ENCODE measurements around the gene CXCL1. TPM values are rescaled to one million over a fixed set of nuclear protein-coding genes. Genes with fewer than 3 reads are reported as not detected.

The CXCL1 gene
- total and polyA plus RNA-seq, 4 donors = 1.6 to 4.6 (median 2.4) TPM; not detected in 1

DNA sequence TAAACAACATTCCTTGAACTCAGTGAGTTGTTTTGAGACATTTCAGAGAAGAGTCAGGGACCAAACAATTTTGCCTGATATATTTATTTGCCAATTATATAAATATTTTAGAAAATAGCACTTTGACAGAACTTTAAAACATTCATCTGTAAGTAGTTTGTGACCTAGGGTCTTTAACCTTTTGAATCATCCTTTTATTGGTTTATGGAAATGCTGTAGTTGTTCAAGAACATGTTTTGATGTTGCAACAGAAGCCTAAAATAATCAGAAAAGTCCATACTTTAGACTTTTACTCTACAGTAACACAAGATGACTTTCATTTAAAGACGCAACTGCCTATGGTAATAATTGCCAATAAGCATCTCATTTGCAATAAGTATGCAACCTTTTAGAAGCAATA is 43.0 kb downstream of the CXCL1 start:
- intact Hi-C loops (cut with DNase I) = no loop called here
- ATAC-seq (ENCODE audit: low FRiP score) (no peak), DNase-seq (no peak)
- no peaks in the 10 kb centered on the region for H3K36me3 ChIP-seq (ENCODE audit: control insufficient read depth in 1 of 2, insufficient read depth in 2 of 2, low read length in 1 of 2)
- no peak overlapping the region for H3K27ac ChIP-seq (ENCODE audit: low read depth in 1 of 2, low read length in 2 of 2)
- H3K9me3 ChIP-seq (ENCODE audit: control insufficient read depth, low read length) = no peaks in the 10 kb centered on the region
- no peaks in the 10 kb centered on the region for H3K27me3 ChIP-seq (ENCODE audit: control insufficient read depth in 1 of 2, insufficient read depth in 2 of 2, low read length in 1 of 2)
- 0 to 63% methylated on average over 1 of the region's 1 CpG for WGBS, 2 donors
- H3K4me1 ChIP-seq (ENCODE audit: control insufficient read depth in 1 of 2, insufficient read depth in 2 of 2, low read length in 2 of 2) = no peaks in the 10 kb centered on the region
- no peak overlapping the region for H3K4me3 ChIP-seq (ENCODE audit: low read length in 2 of 2)

DNA sequence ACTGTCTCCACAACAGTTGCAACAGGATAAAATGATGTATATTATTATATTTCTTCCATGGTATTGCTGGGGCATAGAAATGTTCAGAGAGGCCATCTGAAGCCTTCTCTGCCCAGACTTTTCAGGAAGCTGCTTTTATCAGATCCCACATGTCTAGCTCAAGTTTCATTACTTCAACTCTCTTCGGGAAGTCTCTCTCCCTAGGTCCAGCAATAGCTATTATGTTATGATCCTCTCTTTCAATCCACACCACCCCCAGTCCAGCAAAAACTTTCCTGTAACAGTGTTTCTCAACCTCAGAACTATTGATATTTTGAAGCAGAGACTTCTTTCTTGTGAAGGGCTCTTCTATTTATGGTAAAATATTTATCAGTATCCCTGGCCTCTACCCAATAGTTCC is 44.9 kb downstream of the CXCL1 start:
- no peak overlapping the region for H3K27ac ChIP-seq (ENCODE audit: low read depth in 1 of 2, low read length in 2 of 2)
- no peak overlapping the region for H3K4me3 ChIP-seq (ENCODE audit: low read length in 2 of 2)
- H3K9me3 ChIP-seq (ENCODE audit: control insufficient read depth, low read length) = no peaks in the 10 kb centered on the region
- H3K27me3 ChIP-seq (ENCODE audit: control insufficient read depth in 1 of 2, insufficient read depth in 2 of 2, low read length in 1 of 2) = no peaks in the 10 kb centered on the region
- ATAC-seq (ENCODE audit: low FRiP score) = no peak
- DNase-seq = no peak
- no peaks in the 10 kb centered on the region for H3K4me1 ChIP-seq (ENCODE audit: control insufficient read depth in 1 of 2, insufficient read depth in 2 of 2, low read length in 2 of 2)
- no peaks in the 10 kb centered on the region for H3K36me3 ChIP-seq (ENCODE audit: control insufficient read depth in 1 of 2, insufficient read depth in 2 of 2, low read length in 1 of 2)
- intact Hi-C loops (cut with DNase I) = no loop called here
- 45 to 48% methylated on average over 1 of the region's 1 CpG for WGBS, 2 donors

DNA sequence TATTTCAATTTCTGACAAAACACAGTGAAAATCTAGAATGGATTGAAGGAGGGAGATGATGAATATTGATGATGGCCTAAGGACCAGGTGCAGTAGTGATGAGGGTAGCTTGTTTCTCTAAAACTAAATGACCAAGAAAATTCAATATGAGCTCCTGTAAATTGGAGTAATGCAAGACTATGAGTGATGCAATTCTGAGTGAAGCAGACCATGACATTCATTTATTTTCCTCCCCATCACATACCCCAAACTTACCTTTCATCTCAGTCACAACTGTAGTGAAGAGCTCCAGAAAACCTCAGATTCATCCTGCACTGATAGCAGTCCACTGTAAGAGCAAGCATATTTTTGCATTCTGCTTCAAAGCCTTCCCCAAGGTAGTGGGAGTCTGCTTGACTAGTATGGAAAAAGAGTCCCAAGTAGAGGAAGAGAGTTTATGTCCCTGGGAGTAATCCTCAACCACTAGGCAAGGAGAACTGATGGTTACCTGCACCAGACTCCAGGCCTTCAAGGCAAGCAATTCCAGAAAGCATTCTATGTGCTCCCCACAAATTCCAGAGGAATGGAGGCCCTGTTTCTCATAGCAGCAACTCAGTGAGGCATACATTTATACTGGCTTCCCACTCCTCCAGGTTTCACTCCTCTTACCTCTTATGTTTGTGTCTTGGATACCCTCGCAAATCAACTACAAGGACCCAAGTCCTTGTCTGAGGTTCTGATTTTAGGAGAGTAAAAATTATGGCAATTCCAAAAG is 47.2 kb downstream of the CXCL1 start:
- 97 to 99% methylated on average over 1 of the region's 1 CpG for WGBS, 2 donors
- no peaks in the 10 kb centered on the region for H3K36me3 ChIP-seq (ENCODE audit: control insufficient read depth in 1 of 2, insufficient read depth in 2 of 2, low read length in 1 of 2)
- no peaks in the 10 kb centered on the region for H3K27me3 ChIP-seq (ENCODE audit: control insufficient read depth in 1 of 2, insufficient read depth in 2 of 2, low read length in 1 of 2)
- H3K4me1 ChIP-seq (ENCODE audit: control insufficient read depth in 1 of 2, insufficient read depth in 2 of 2, low read length in 2 of 2) = no peaks in the 10 kb centered on the region
- ATAC-seq (ENCODE audit: low FRiP score) = no peak
- intact Hi-C loops (cut with DNase I) = no loop called here
- H3K4me3 ChIP-seq (ENCODE audit: low read length in 2 of 2) = no peak overlapping the region
- DNase-seq = no peak
- H3K9me3 ChIP-seq (ENCODE audit: control insufficient read depth, low read length) = no peaks in the 10 kb centered on the region
- H3K27ac ChIP-seq (ENCODE audit: low read depth in 1 of 2, low read length in 2 of 2) = no peak overlapping the region

DNA sequence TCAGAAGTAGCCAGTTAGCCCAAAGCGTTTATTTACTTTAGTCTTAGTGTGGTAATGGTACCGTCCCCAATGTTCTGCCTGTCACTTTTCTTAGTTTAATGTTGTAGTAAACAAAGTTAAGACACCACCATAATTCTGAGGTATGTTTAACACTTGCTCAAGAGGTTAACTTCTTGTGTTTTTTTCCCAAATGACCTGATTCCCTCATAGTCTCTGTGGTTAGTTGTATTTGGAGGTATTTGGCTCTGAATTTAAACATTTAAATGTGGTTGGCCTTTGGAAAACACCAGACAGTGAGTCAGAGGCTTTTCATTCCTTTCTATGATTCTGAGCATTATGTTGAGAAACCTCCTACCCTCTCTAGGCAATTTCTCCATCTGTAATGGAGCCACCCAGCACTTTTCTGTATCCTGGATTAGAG is 47.9 kb downstream of the CXCL1 start:
- DNase-seq = no peak
- ATAC-seq (ENCODE audit: low FRiP score) = no peak
- intact Hi-C loops (cut with DNase I) = no loop called here
- Histone ChIP-seq H3K27me3 (ENCODE audit: control insufficient read depth in 1 of 2, insufficient read depth in 2 of 2, low read length in 1 of 2) (no peaks in the 10 kb centered on the region), H3K4me1 (ENCODE audit: control insufficient read depth in 1 of 2, insufficient read depth in 2 of 2, low read length in 2 of 2) (no peaks in the 10 kb centered on the region), H3K9me3 (ENCODE audit: control insufficient read depth, low read length) (no peaks in the 10 kb centered on the region), H3K27ac (ENCODE audit: low read depth in 1 of 2, low read length in 2 of 2) (no peak overlapping the region), H3K36me3 (ENCODE audit: control insufficient read depth in 1 of 2, insufficient read depth in 2 of 2, low read length in 1 of 2) (no peaks in the 10 kb centered on the region), H3K4me3 (ENCODE audit: low read length in 2 of 2) (no peak overlapping the region)
- 61 to 74% methylated on average over 2 of the region's 2 CpGs for WGBS, 2 donors

DNA sequence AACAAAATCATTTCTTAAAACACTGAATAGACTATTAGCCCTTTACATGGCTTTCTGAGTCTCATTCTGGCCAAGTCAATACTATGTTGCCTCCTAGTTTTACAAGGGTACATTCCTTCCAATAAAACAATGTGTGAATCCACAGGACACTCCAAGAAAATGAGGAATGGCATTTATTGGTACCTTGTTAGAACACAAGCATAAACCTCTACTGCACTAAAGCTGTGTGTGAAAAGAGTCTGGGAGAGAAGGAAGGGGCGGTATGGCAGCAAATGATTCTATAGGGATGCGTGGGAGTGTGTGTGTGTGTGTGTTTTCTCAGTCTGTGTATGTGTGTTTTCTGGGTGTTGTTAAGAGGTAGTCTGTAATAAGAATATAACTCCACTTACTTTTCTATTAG is 48.9 kb downstream of the CXCL1 start:
- Histone ChIP-seq H3K27ac (ENCODE audit: low read depth in 1 of 2, low read length in 2 of 2) (no peak overlapping the region), H3K9me3 (ENCODE audit: control insufficient read depth, low read length) (no peaks in the 10 kb centered on the region), H3K4me3 (ENCODE audit: low read length in 2 of 2) (no peak overlapping the region), H3K36me3 (ENCODE audit: control insufficient read depth in 1 of 2, insufficient read depth in 2 of 2, low read length in 1 of 2) (no peaks in the 10 kb centered on the region), H3K4me1 (ENCODE audit: control insufficient read depth in 1 of 2, insufficient read depth in 2 of 2, low read length in 2 of 2) (no peaks in the 10 kb centered on the region), H3K27me3 (ENCODE audit: control insufficient read depth in 1 of 2, insufficient read depth in 2 of 2, low read length in 1 of 2) (no peaks in the 10 kb centered on the region)
- intact Hi-C loops (cut with DNase I) = no loop called here
- WGBS, 2 donors = 72 to 85% methylated on average over 2 of the region's 2 CpGs
- DNase-seq = no peak
- ATAC-seq (ENCODE audit: low FRiP score) = no peak

DNA sequence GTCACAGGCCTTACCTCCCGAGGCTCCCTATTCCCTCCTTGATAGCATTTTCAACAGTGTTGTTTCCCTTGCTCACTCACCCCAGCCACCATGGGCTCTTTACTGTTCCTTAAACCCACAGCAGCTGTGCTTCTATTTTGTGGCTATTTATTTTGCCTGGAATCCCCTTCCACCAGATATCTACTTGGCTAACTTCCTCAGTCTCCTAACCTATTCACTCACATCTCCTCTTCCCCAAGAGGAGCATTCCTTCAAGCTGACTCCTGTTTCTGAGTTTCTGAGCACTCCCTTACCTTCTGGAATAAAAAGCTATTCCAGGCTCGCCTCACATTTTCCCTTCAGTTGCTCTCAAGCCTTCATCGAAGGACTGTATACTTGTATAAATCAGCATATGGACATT is 50.5 kb downstream of the CXCL1 start:
- Histone ChIP-seq H3K27me3 (ENCODE audit: control insufficient read depth in 1 of 2, insufficient read depth in 2 of 2, low read length in 1 of 2) (no peaks in the 10 kb centered on the region), H3K4me3 (ENCODE audit: low read length in 2 of 2) (no peak overlapping the region), H3K9me3 (ENCODE audit: control insufficient read depth, low read length) (no peaks in the 10 kb centered on the region), H3K4me1 (ENCODE audit: control insufficient read depth in 1 of 2, insufficient read depth in 2 of 2, low read length in 2 of 2) (no peaks in the 10 kb centered on the region), H3K36me3 (ENCODE audit: control insufficient read depth in 1 of 2, insufficient read depth in 2 of 2, low read length in 1 of 2) (no peaks in the 10 kb centered on the region), H3K27ac (ENCODE audit: low read depth in 1 of 2, low read length in 2 of 2) (no peak overlapping the region)
- intact Hi-C loops (cut with DNase I) = loop anchor here (5.0 to 10.0 kb wide), 3 partner anchors 215 to 257 kb away; no protein-coding TSS in a partner anchor
- no peak for DNase-seq
- ATAC-seq (ENCODE audit: low FRiP score) = no peak
- WGBS, 2 donors = 87 to 88% methylated on average over 3 of the region's 3 CpGs

Other genes starting within 250 kb of the CXCL1 start
- not detected for gene RASSF6, start 249.0 kb upstream of the CXCL1 start, total RNA-seq
- 1 to 10 TPM in 1 of 2 donors, not detected in 1; 3.0 TPM for gene RASSF6, start 249.0 kb upstream of the CXCL1 start, polyA plus RNA-seq
- 10 to 100 TPM in 1 of 2 donors, 1 to 10 TPM in 1; 7.8 to 12.1 TPM for gene CXCL8, start 128.8 kb upstream of the CXCL1 start, total RNA-seq
- 10 to 100 TPM in 1 of 2 donors, 1 to 10 TPM in 1; 1.3 to 17.9 TPM for gene CXCL8, start 128.8 kb upstream of the CXCL1 start, polyA plus RNA-seq
- under 1 TPM in 1 of 2 donors, not detected in 1; 0.57 TPM for gene CXCL6, start 32.7 kb upstream of the CXCL1 start, total RNA-seq
- gene CXCL6, start 32.7 kb upstream of the CXCL1 start, polyA plus RNA-seq = not detected
- under 1 TPM in 1 of 2 donors, not detected in 1; 0.88 TPM for gene PF4V1, start 16.1 kb upstream of the CXCL1 start, total RNA-seq
- not detected for gene PF4V1, start 16.1 kb upstream of the CXCL1 start, polyA plus RNA-seq
- 1 to 10 TPM in 1 of 2 donors, not detected in 1; 3.3 TPM for gene PF4, start 112.6 kb downstream of the CXCL1 start, total RNA-seq
- not detected for gene PF4, start 112.6 kb downstream of the CXCL1 start, polyA plus RNA-seq
- gene PPBP, start 118.8 kb downstream of the CXCL1 start, total RNA-seq = 1 to 10 TPM in 1 of 2 donors, under 1 TPM in 1; 0.57 to 8.4 TPM
- gene PPBP, start 118.8 kb downstream of the CXCL1 start, polyA plus RNA-seq = not detected
- gene CXCL5, start 129.3 kb downstream of the CXCL1 start, total RNA-seq = under 1 TPM in 1 of 2 donors, not detected in 1; 0.57 TPM
- under 1 TPM in 1 of 2 donors, not detected in 1; 0.05 TPM for gene CXCL5, start 129.3 kb downstream of the CXCL1 start, polyA plus RNA-seq
- 10 to 100 TPM in 1 of 2 donors, 1 to 10 TPM in 1; 3.2 to 12.1 TPM for gene CXCL3, start 169.3 kb downstream of the CXCL1 start, total RNA-seq
- 1 to 10 TPM in 1 of 2 donors, under 1 TPM in 1; 0.64 to 1.5 TPM for gene CXCL3, start 169.3 kb downstream of the CXCL1 start, polyA plus RNA-seq
- gene CXCL2, start 229.8 kb downstream of the CXCL1 start, total RNA-seq = 10 to 100 TPM; 17.0 to 42.8 TPM
- 1 to 10 TPM; 1.1 to 3.6 TPM for gene CXCL2, start 229.8 kb downstream of the CXCL1 start, polyA plus RNA-seq

Measured in aorta (tissue), 5 donors.